ENCODE results near the gene CALHM1.
A peak's percentile ranks its signal among the peaks of the same experiment; 100 is the strongest.

CALHM1 gene

GRCh38 chr10:103493362-103493915 lies 34.7 kb upstream of the CALHM1 start, which contains the start of gene NEURL1:
Gene NEURL1 (plus strand): TSS chr10:103493705. CDS start chr10:103494388, 683 bp downstream.
- TF ChIP-seq CTCF (conservative IDR thresholded peaks at IDR 0.05), result no peak
- H3K27ac ChIP-seq, result no peak within 1 kb of the TSS; the same call in 1 of the 2 replicates

DNA sequence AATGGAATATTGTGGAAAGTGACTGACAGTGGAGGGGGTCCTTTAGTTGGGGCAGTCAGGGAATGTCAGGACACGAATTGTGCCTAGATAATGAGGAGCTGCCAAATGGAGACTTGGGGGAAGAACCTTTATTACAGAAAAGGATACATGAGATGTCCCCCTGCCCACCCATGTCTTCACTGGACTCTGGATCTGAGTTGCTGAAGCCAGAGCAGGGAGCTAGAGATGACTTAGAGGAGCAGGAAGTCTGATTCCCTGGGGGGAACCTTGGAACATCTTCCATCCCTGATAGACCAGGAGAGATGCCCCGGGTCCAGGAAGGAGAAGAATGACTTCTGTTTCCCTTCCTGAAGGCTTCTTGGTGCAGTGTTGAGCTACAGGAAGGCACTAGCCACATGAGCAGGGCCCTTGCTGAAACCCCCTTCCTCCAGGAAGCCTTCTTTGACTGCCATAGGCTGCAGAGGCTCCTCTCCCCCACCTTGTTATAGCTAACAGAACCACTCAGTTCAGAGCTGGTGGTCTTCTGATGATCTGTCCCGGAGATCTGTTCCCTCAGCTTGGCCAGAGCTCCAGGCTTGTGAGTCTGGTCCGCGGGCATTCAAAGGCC lies 34.1 kb upstream of the CALHM1 start:
- no peak overlapping the region for H3K27ac ChIP-seq
- TF ChIP-seq CTCF (conservative IDR thresholded peaks at IDR 0.05), result no peak

DNA sequence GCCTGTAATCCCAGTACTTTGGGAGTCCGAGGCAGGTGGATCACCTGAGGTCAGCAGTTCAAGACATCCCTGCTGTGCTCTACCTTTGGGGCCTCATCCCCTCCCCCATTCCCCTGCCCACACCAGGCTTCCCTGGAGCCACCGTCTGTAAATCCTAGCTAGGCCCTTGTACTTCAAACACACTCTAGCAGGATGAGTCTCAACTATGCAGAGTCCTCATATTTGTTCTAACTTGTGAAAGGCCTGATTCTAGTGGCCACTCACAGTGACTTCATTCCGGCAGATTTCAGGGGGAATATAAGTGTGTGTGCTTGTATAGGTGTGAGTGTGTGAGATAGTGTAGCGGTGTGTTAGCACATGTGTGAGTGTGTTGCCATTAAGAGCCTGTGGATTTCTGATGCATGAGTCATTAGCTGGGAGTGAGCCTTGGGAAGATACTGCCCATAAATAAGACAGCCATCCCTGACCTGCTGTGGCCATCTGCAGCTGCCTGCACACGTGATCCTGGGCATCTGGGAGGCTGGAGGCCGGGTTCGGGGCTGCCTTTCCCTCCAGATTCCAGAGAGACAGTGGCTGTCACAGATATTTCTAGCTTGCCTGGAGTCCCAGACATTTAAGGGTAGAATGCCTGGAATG lies 33.1 kb upstream of the CALHM1 start:
- no peak overlapping the region for H3K27ac ChIP-seq
- TF ChIP-seq CTCF (conservative IDR thresholded peaks at IDR 0.05), result no peak

GRCh38 chr10:103490986-103491314 lies 32.2 kb upstream of the CALHM1 start:
- no peak overlapping the region for H3K27ac ChIP-seq
- no peak for TF ChIP-seq CTCF (conservative IDR thresholded peaks at IDR 0.05)

- H3K27ac ChIP-seq, result peak overlapping the region; percentile 55
- TF ChIP-seq CTCF (conservative IDR thresholded peaks at IDR 0.05), result no peak
Measured at GRCh38 chr10:103487410-103487708, 28.7 kb upstream of the CALHM1 start.

- peak overlapping the region; percentile 55 for H3K27ac ChIP-seq
Measured at GRCh38 chr10:103486635-103487409, 28.1 kb upstream of the CALHM1 start.

- H3K27ac ChIP-seq, result no peak overlapping the region
- TF ChIP-seq CTCF (conservative IDR thresholded peaks at IDR 0.05), result peak; percentile 80
Measured at GRCh38 chr10:103481974-103482531, 23.4 kb upstream of the CALHM1 start.

All from VCaP (cell line).